ENCODE measurements around the gene PSMD9. TPM values are rescaled to one million over a fixed set of nuclear protein-coding genes. Genes with fewer than 3 reads are reported as not detected.
"Not testable (repeated sequence)": the region's sequence is repeated elsewhere in the genome, so short reads cannot be mapped to it uniquely, and the experiment has no call there.

The PSMD9 gene
- total and polyA plus RNA-seq, 10 of the 15 experiments (the other 5 are each of a cell fraction or from before 2014, with no cell fraction given) = 14.6 to 152 (median 58.1) TPM

GRCh38 chr12:121869229-121869628 is 19.4 kb upstream of the PSMD9 start:
- H3K27ac ChIP-seq (ENCODE audit: control insufficient read depth, insufficient read depth); in situ Hi-C loops (cut with MboI); H3K9me3 ChIP-seq (replicated peaks; ENCODE audit: control insufficient read depth, insufficient read depth, low read length); H3K9ac ChIP-seq (ENCODE audit: control insufficient read depth, insufficient read depth, low read length); FAIRE-seq; H2AFZ ChIP-seq (ENCODE audit: control insufficient read depth, low read depth, low read length); DNase-seq (ENCODE audit: low read depth, low spot score); H3K4me2 ChIP-seq (ENCODE audit: control insufficient read depth, insufficient read depth); ATAC-seq; H3K27me3 ChIP-seq (replicated peaks in 1 of 2; ENCODE audit: control insufficient read depth in 2 of 2, insufficient read depth in 2 of 2, low read length in 1 of 2); H3K36me3 ChIP-seq (ENCODE audit: control insufficient read depth in 2 of 2, insufficient read depth in 2 of 2, low read length in 1 of 2); H3K4me3 ChIP-seq; intact Hi-C loops (cut with micrococcal nuclease; ENCODE audit: unreplicated experiment); SMC1A ChIA-PET (ENCODE audit: uncharacterized antibody, unreplicated experiment); H4K20me1 ChIP-seq (ENCODE audit: control insufficient read depth, insufficient read depth); H3K4me1 ChIP-seq (ENCODE audit: control insufficient read depth, insufficient read depth, low read length); H3K79me2 ChIP-seq (ENCODE audit: control insufficient read depth, insufficient read depth, low read length); BruUV-seq (replicated peaks): not testable (repeated sequence)
- ChIA-PET CTCF (interaction anchor here (1.2 kb wide), 1 partner anchor 19 kb away, joined by 3 read pairs; the partner anchor contains the start of gene PSMD9), RAD21 (ENCODE audit: unreplicated experiment) (interaction anchor here (1.1 to 1.6 kb wide), 2 partner anchors 24 to 74 kb away, joined by 3 read pairs; no protein-coding TSS in a partner anchor), POLR2A (interaction anchor here (0.7 kb wide), 1 partner anchor 30 kb away, joined by 3 read pairs; no protein-coding TSS in a partner anchor)
- 80% methylated on average over 7 of the region's 8 CpGs for WGBS (ENCODE audit: insufficient coverage, insufficient replicate concordance, low lambda C conversion rate, missing lambda C conversion rate)

DNA sequence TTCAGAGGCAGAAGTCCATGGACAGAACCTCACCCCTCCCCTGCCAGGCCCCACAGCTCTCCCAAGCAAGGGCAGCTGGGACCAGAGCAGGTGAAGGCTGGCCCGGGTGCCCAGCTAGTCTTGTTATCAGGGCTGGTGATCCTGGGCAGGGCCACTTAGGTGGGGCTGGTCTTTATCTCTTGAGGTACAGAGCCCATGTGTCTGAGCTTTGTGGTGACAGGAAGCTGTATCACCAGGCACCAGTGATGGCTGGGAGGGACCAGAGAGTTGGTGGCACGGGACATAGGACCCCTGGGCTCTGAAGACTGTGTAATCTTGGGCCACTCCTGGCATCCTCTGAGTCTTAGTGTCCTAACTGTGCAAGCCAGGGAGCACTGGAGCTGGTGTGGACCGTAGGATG is 17.1 kb upstream of the PSMD9 start:
- H3K79me2 ChIP-seq (ENCODE audit: control insufficient read depth, insufficient read depth, low read length) = no peaks in the 10 kb centered on the region
- H3K9ac ChIP-seq (ENCODE audit: control insufficient read depth, insufficient read depth, low read length) = no peak overlapping the region
- CTCF ChIA-PET = interaction anchor here (0.6 to 1.8 kb wide), 3 partner anchors 42 to 75 kb away, joined by 3 to 6 read pairs (median 3); no protein-coding TSS in a partner anchor
- RAD21 ChIA-PET (ENCODE audit: unreplicated experiment) = interaction anchor here (1.1 kb wide), 1 partner anchor 76 kb away, joined by 3 read pairs; no protein-coding TSS in a partner anchor
- no peaks in the 10 kb centered on the region; a peak in 1 of 4 replicates for H3K27me3 ChIP-seq (replicated peaks in 1 of 2; ENCODE audit: control insufficient read depth in 2 of 2, insufficient read depth in 2 of 2, low read length in 1 of 2)
- DNase-seq (ENCODE audit: low read depth, low spot score) = no peak
- FAIRE-seq = no peak
- in situ Hi-C loops (cut with MboI) (no loop called here), intact Hi-C loops (cut with micrococcal nuclease; ENCODE audit: unreplicated experiment) (no loop called here)
- no TSS peak for BruUV-seq (replicated peaks)
- no peak overlapping the region for H2AFZ ChIP-seq (ENCODE audit: control insufficient read depth, low read depth, low read length)
- no peak overlapping the region for H3K4me3 ChIP-seq
- H3K36me3 ChIP-seq (ENCODE audit: control insufficient read depth in 2 of 2, insufficient read depth in 2 of 2, low read length in 1 of 2) = no peaks in the 10 kb centered on the region
- H3K9me3 ChIP-seq (replicated peaks; ENCODE audit: control insufficient read depth, insufficient read depth, low read length) = no peaks in the 10 kb centered on the region
- H3K27ac ChIP-seq (ENCODE audit: control insufficient read depth, insufficient read depth) = no peak overlapping the region
- no peaks in the 10 kb centered on the region for H3K4me1 ChIP-seq (ENCODE audit: control insufficient read depth, insufficient read depth, low read length)
- no peak overlapping the region for H3K4me2 ChIP-seq (ENCODE audit: control insufficient read depth, insufficient read depth)
- no peaks in the 10 kb centered on the region for H4K20me1 ChIP-seq (ENCODE audit: control insufficient read depth, insufficient read depth)
- POLR2A ChIA-PET = no interaction called here
- ATAC-seq = no peak
- SMC1A ChIA-PET (ENCODE audit: uncharacterized antibody, unreplicated experiment) = interaction anchor here (1.0 kb wide), 1 partner anchor 16 kb away, joined by 3 read pairs; no protein-coding TSS in a partner anchor
- WGBS (ENCODE audit: insufficient coverage, insufficient replicate concordance, low lambda C conversion rate, missing lambda C conversion rate) = 48% methylated on average over 3 of the region's 3 CpGs
- no peak for TF ChIP-seq ETV6 (conservative IDR thresholded peaks at IDR 0.05 in 1 of 2, IDR thresholded peaks at IDR 0.05 in 1 of 2; ENCODE audit: borderline replicate concordance in 1 of 2, low read depth in 1 of 2)
- no peak for TF ChIP-seq POLR2AphosphoS5 (IDR thresholded peaks at IDR 0.05; ENCODE audit: low read length)
- TF ChIP-seq ZBED1 (IDR thresholded peaks at IDR 0.05; ENCODE audit: borderline replicate concordance) = no peak
- TF ChIP-seq, protein P1, sequence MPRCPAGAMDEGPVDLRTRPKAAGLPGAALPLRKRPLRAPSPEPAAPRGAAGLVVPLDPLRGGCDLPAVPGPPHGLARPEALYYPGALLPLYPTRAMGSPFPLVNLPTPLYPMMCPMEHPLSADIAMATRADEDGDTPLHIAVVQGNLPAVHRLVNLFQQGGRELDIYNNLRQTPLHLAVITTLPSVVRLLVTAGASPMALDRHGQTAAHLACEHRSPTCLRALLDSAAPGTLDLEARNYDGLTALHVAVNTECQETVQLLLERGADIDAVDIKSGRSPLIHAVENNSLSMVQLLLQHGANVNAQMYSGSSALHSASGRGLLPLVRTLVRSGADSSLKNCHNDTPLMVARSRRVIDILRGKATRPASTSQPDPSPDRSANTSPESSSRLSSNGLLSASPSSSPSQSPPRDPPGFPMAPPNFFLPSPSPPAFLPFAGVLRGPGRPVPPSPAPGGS (IDR thresholded peaks at IDR 0.05; ENCODE audit: borderline replicate concordance, insufficient read depth, low read depth, low read length, poor library complexity, severe bottlenecking) = no peak
- no peak for TF ChIP-seq BACH1 (IDR thresholded peaks at IDR 0.05; ENCODE audit: borderline replicate concordance)
- TF ChIP-seq, protein P2, sequence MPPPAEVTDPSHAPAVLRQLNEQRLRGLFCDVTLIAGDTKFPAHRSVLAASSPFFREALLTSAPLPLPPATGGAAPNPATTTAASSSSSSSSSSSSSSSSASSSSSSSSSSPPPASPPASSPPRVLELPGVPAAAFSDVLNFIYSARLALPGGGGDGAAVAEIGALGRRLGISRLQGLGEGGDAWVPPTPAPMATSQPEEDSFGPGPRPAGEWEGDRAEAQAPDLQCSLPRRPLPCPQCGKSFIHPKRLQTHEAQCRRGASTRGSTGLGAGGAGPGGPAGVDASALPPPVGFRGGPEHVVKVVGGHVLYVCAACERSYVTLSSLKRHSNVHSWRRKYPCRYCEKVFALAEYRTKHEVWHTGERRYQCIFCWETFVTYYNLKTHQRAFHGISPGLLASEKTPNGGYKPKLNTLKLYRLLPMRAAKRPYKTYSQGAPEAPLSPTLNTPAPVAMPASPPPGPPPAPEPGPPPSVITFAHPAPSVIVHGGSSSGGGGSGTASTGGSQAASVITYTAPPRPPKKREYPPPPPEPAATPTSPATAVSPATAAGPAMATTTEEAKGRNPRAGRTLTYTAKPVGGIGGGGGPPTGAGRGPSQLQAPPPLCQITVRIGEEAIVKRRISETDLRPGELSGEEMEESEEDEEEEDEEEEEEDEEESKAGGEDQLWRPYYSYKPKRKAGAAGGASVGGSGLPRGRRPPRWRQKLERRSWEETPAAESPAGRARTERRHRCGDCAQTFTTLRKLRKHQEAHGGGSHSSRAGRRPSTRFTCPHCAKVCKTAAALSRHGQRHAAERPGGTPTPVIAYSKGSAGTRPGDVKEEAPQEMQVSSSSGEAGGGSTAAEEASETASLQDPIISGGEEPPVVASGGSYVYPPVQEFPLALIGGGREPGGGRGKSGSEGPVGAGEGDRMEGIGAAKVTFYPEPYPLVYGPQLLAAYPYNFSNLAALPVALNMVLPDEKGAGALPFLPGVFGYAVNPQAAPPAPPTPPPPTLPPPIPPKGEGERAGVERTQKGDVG (CRISPR knock-in tag; IDR thresholded peaks at IDR 0.05) = no peak
- no peak for TF ChIP-seq POLR2A (IDR thresholded peaks at IDR 0.05; ENCODE audit: low read depth, low read length)
- TF ChIP-seq, protein P3, sequence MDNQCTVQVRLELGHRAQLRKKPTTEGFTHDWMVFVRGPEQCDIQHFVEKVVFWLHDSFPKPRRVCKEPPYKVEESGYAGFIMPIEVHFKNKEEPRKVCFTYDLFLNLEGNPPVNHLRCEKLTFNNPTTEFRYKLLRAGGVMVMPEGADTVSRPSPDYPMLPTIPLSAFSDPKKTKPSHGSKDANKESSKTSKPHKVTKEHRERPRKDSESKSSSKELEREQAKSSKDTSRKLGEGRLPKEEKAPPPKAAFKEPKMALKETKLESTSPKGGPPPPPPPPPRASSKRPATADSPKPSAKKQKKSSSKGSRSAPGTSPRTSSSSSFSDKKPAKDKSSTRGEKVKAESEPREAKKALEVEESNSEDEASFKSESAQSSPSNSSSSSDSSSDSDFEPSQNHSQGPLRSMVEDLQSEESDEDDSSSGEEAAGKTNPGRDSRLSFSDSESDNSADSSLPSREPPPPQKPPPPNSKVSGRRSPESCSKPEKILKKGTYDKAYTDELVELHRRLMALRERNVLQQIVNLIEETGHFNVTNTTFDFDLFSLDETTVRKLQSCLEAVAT (IDR thresholded peaks at IDR 0.05) = no peak
- TF ChIP-seq TARDBP (IDR thresholded peaks at IDR 0.05; ENCODE audit: borderline replicate concordance) = no peak

All from GM12878 (cell line).